PC-3 (cell line): ENCODE data around the gene B3GNT2. TPM values are rescaled to one million over a fixed set of nuclear protein-coding genes. Genes with fewer than 3 reads are reported as not detected.

ENCODE experiments used
- ATAC-seq: fragments of 200-7000 bp; cut with Tn5 transposase; 2 replicates; pipeline ENCODE4 v1.9.1; 2020; ENCODE audit warnings: mild to moderate bottlenecking, moderate library complexity
- BruUV-seq: library from RNA; stranded (reverse); fragments of 400-500 nt; replicated peaks from 2 replicates; lab custom pipeline; 2021; lab: Mats Ljungman, UMichigan
- CTCF ChIA-PET: fragments of 300-600 bp; sonication (Branson Sonifier 250); formaldehyde crosslinking; loops from one replicate; lab custom pipeline; 2022; ENCODE audit warnings: antibody characterized with exemption; lab: Charles Lee
- POLR2A ChIA-PET: fragments of 300-600 bp; sonication (Branson Sonifier 250); formaldehyde crosslinking; loops from one replicate; lab custom pipeline; 2022; ENCODE audit warnings: antibody characterized with exemption; ENCODE audit not compliant: unreplicated experiment; lab: Charles Lee
- DNase-seq: peaks from one replicate; pipeline ENCODE4 v3.0.0-alpha.2; 2015
- H2AFZ ChIP-seq: fragments of 300-600 bp; sonication (generic); 2 replicates; pipeline ENCODE4 v1.6.0; 2016; ENCODE audit warnings: antibody characterized with exemption, low read length
- H3F3A ChIP-seq: fragments of 300-600 bp; sonication (generic); one replicate; pipeline ENCODE4 v1.6.0; 2017; ENCODE audit warnings: antibody characterized with exemption, low read length, control low read depth, mild to moderate bottlenecking; ENCODE audit not compliant: unreplicated experiment
- H3K27ac ChIP-seq: fragments of 300-600 bp; sonication (generic); 2 replicates; pipeline ENCODE4 v1.5.1; 2016; ENCODE audit warnings: mild to moderate bottlenecking, low read length
- H3K27me3 ChIP-seq: fragments of 300-600 bp; sonication (generic); 2 replicates; pipeline ENCODE4 v1.6.1; 2016; ENCODE audit warnings: low read length, mixed read lengths
- H3K36me3 ChIP-seq: fragments of 300-600 bp; sonication (generic); 2 replicates; pipeline ENCODE4 v1.6.1; 2016; ENCODE audit warnings: low read depth, mixed run types, low read length, mixed read lengths
- H3K4me1 ChIP-seq: fragments of 300-600 bp; sonication (generic); 2 replicates; pipeline ENCODE4 v1.5.1; 2016; ENCODE audit warnings: low read length; ENCODE audit not compliant: insufficient read depth
- H3K4me2 ChIP-seq: fragments of 300-600 bp; sonication (generic); 2 replicates; pipeline ENCODE4 v1.6.0; 2016; ENCODE audit warnings: low read length
- H3K4me3 ChIP-seq: fragments of 300-600 bp; sonication (generic); 2 replicates; pipeline ENCODE4 v1.5.1; 2016; ENCODE audit warnings: mild to moderate bottlenecking, low read length, mixed read lengths
- H3K79me2 ChIP-seq: fragments of 300-600 bp; sonication (generic); 2 replicates; pipeline ENCODE4 v1.6.1; 2017; ENCODE audit warnings: low read length, mixed read lengths
- H3K9ac ChIP-seq: fragments of 300-600 bp; sonication (generic); 2 replicates; pipeline ENCODE4 v1.6.0; 2016; ENCODE audit warnings: mild to moderate bottlenecking, low read length
- H3K9me2 ChIP-seq: fragments of 300-600 bp; sonication (generic); replicated peaks from 2 replicates; pipeline ENCODE4 v1.6.1; 2016; ENCODE audit warnings: mixed run types, low read length, mixed read lengths
- H3K9me3 ChIP-seq: fragments of 300-600 bp; sonication (generic); 2 replicates; pipeline ENCODE4 v1.6.1; 2016; ENCODE audit warnings: low read length, mixed read lengths
- H4K20me1 ChIP-seq: fragments of 300-600 bp; sonication (generic); 2 replicates; pipeline ENCODE4 v1.6.1; 2016; ENCODE audit warnings: low read length, mixed read lengths
- EZH2 ChIP-seq: fragments of 300-600 bp; sonication (generic); IDR thresholded peaks from one replicate; pipeline ENCODE4 v1.6.1; 2017; ENCODE audit warnings: antibody characterized with exemption, mild to moderate bottlenecking, low read length; ENCODE audit not compliant: unreplicated experiment
- EZH2phosphoT487 ChIP-seq: fragments of 300-600 bp; sonication (generic); IDR thresholded peaks from 2 replicates; pipeline ENCODE4 v1.6.1; 2018; ENCODE audit warnings: mild to moderate bottlenecking, antibody characterized with exemption, low read length, borderline replicate concordance
- intact Hi-C: fragments of 100-400 bp; cut with micrococcal nuclease; formaldehyde crosslinking; loops from 2 replicates; pipeline ENCODE4 v1.9.0; 2023
- total RNA-seq: library from RNA; depleted of rRNA; stranded (reverse); fragments of >200 nt; gene quantifications from 2 replicates; pipeline ENCODE4 v1.2.3, GENCODE V29; 2014
- TF ChIP-seq, protein P1 (sequence below): fragments of 300-600 bp; sonication (generic); conservative IDR thresholded peaks from 2 replicates; pipeline ENCODE4 v1.5.1; 2017; ENCODE audit warnings: antibody characterized with exemption, low read depth, mild to moderate bottlenecking, low read length

The B3GNT2 gene
- total RNA-seq, 1 experiment from 2014 or later = 18.0 TPM

DNA sequence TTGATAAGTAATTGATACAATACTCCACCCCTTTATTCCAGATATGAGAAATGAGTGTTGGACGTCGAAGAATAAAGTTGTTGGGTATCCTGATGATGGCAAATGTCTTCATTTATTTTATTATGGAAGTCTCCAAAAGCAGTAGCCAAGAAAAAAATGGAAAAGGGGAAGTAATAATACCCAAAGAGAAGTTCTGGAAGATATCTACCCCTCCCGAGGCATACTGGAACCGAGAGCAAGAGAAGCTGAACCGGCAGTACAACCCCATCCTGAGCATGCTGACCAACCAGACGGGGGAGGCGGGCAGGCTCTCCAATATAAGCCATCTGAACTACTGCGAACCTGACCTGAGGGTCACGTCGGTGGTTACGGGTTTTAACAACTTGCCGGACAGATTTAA, 26.3 kb downstream of the B3GNT2 start:
- H3K79me2 ChIP-seq = peaks cover 19% of the 10 kb centered on the region

GRCh38 chr2:62222674-62223073, 26.8 kb downstream of the B3GNT2 start:
- Histone ChIP-seq H3K4me2 (no peak overlapping the region), H3K27ac (no peak overlapping the region), H3K9me3 (no peaks in the 10 kb centered on the region), H3F3A (no peaks in the 10 kb centered on the region), H3K4me3 (no peak overlapping the region), H3K4me1 (no peaks in the 10 kb centered on the region), H2AFZ (no peak overlapping the region), H4K20me1 (no peaks in the 10 kb centered on the region), H3K27me3 (no peaks in the 10 kb centered on the region), H3K36me3 (peaks cover 9% of the 10 kb centered on the region; the same call in 1 of the 2 replicates), H3K9me2 (no peaks in the 10 kb centered on the region), H3K9ac (no peak overlapping the region), H3K79me2 (peaks cover 18% of the 10 kb centered on the region)
- DNase-seq = no peak
- POLR2A ChIA-PET = no interaction called here
- CTCF ChIA-PET = no interaction called here
- ATAC-seq = no peak
- TF ChIP-seq, protein P1, sequence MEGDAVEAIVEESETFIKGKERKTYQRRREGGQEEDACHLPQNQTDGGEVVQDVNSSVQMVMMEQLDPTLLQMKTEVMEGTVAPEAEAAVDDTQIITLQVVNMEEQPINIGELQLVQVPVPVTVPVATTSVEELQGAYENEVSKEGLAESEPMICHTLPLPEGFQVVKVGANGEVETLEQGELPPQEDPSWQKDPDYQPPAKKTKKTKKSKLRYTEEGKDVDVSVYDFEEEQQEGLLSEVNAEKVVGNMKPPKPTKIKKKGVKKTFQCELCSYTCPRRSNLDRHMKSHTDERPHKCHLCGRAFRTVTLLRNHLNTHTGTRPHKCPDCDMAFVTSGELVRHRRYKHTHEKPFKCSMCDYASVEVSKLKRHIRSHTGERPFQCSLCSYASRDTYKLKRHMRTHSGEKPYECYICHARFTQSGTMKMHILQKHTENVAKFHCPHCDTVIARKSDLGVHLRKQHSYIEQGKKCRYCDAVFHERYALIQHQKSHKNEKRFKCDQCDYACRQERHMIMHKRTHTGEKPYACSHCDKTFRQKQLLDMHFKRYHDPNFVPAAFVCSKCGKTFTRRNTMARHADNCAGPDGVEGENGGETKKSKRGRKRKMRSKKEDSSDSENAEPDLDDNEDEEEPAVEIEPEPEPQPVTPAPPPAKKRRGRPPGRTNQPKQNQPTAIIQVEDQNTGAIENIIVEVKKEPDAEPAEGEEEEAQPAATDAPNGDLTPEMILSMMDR = no peak
- TF ChIP-seq EZH2 (no peak), EZH2phosphoT487 (no peak)
- intact Hi-C loops = no loop called here
- no TSS peak for BruUV-seq

More for the DNA sequence above, 26.3 kb downstream of the B3GNT2 start:
- H3K9me2 ChIP-seq = no peaks in the 10 kb centered on the region
- intact Hi-C loops = no loop called here
- H3K4me1 ChIP-seq = no peaks in the 10 kb centered on the region
- DNase-seq (no peak), ATAC-seq (no peak)
- no peak overlapping the region for H3K4me3 ChIP-seq
- no peaks in the 10 kb centered on the region for H3K9me3 ChIP-seq
- H3F3A ChIP-seq = no peaks in the 10 kb centered on the region
- H3K36me3 ChIP-seq = peaks cover 9% of the 10 kb centered on the region; the same call in 1 of the 2 replicates
- no TSS peak for BruUV-seq
- no peaks in the 10 kb centered on the region for H3K27me3 ChIP-seq
- no peaks in the 10 kb centered on the region for H4K20me1 ChIP-seq
- no peak overlapping the region for H3K27ac ChIP-seq
- no peak overlapping the region for H3K4me2 ChIP-seq
- H2AFZ ChIP-seq = no peak overlapping the region
- ChIA-PET CTCF (no interaction called here), POLR2A (no interaction called here)
- H3K9ac ChIP-seq = no peak overlapping the region
- no peak for TF ChIP-seq EZH2
- no peak for TF ChIP-seq EZH2phosphoT487
- TF ChIP-seq, protein P1 = no peak

GRCh38 chr2:62224976-62225375, 29.1 kb downstream of the B3GNT2 start:
- no peaks in the 10 kb centered on the region for H3F3A ChIP-seq
- H3K9me2 ChIP-seq = no peaks in the 10 kb centered on the region
- no peak overlapping the region for H3K9ac ChIP-seq
- no peak for DNase-seq
- intact Hi-C loops = no loop called here
- H3K4me2 ChIP-seq = no peak overlapping the region
- no peaks in the 10 kb centered on the region for H3K27me3 ChIP-seq
- ChIA-PET CTCF (no interaction called here), POLR2A (no interaction called here)
- no peaks in the 10 kb centered on the region for H3K4me1 ChIP-seq
- H3K27ac ChIP-seq = no peak overlapping the region
- H4K20me1 ChIP-seq = no peaks in the 10 kb centered on the region
- no peak overlapping the region for H3K4me3 ChIP-seq
- no peak for TF ChIP-seq EZH2
- no peak for TF ChIP-seq EZH2phosphoT487
- TF ChIP-seq, protein P1 = no peak
- H2AFZ ChIP-seq = no peak overlapping the region
- no TSS peak for BruUV-seq
- no peak for ATAC-seq
- peaks cover 9% of the 10 kb centered on the region; the same call in 1 of the 2 replicates for H3K79me2 ChIP-seq
- H3K36me3 ChIP-seq = peaks cover 9% of the 10 kb centered on the region; the same call in 1 of the 2 replicates
- H3K9me3 ChIP-seq = no peaks in the 10 kb centered on the region
